Stimulated activated CD8-positive, alpha-beta memory T cell treated with anti-CD3 and anti-CD28 coated beads, Interleukin-7, amount 100 ng/mL, for 4 hours (primary cell): ENCODE measurements around the gene SMIM38.

Experiments
- DNase-seq, 2 donors: peaks; one replicate each; pipeline ENCODE4 v3.0.0-alpha.2; 2020; ENCODE audit warnings: low read depth in 2 of 2

The SMIM38 gene

DNA sequence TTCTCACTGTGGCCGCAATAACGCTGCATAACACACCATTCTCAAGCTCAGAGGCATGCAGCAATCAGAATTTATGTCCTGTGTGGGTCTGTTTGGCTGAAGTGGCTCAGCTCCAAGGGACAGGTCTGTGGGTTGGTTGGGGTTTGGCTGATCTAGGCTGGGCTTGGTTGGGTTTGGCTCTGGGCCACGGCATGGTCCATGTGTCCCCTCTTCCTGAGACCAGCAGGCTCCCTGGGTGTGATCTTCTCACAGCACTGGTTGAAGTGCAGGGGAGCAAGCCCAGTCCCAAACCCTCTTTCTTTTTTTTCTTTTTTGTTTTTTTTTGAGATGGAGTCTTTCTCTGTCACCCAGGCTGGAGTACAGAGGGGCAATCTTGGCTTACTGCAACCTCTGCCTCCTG, 25.0 kb downstream of the SMIM38 start:
- DNase-seq, result no peak

DNA sequence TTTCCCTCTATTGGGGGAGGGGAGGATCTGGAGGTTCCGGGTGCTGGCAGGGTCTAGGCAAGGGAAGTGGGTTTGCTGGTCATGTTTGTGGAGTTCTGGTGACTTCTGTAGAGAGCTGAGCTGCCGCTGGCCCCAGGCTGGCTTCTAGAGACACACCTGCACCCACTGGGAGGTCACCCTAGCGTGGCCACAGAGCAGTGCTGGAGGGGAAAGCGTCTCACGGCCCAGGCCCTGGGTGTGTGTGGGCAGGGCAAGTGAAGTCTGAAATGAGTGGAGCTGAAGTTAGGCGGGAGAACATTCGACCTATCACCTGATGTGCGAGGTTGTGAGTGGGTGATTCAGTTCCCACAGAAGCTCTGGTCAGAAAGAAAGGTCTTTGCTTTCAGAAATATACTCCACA, 27.9 kb downstream of the SMIM38 start:
- DNase-seq, result no peak

DNA sequence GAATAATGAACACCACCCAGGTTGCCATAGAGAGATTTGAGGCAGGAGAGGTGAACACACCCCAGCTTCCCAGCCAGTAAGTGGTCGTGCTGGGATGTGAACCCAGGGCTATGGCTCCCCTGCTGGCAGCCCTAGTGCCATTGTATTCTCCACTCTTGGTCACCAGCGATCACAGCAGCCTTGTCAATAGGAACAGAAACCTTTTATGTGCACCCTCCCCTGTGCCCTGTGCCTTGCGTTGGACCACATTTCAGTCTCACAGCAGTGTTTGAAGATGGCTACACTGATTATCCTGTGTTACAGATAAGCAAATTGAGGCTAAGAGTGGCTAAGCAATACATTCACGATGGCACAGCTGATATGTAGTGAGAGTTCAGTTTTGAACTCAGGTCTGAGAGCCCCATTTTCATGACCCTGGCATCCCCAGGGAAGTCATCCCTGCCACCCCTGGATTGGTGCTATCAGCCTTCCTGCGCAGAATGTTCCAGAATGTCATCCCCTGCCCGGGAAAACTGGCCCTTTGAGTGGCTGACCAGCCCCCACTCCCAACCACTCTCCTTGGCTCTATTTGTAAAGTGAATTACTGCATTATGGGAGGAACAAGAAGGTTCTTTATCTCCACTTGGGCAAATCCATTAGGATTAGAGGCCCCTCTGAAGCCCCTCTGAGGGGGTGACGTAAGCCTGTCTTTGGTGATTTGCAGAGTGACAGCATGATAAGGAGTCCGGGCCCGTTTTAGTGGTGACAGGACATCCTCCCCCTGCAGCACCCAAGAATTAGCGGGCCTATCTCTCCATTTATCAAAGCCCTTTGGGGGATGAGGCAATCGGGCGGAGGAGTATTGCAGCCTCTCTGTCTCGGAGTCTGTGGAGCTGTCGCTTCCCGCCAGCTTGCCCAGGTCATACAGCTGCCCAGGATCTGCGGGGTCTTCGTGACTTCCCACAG, 30.9 kb downstream of the SMIM38 start:
- DNase-seq, result no peak

DNA sequence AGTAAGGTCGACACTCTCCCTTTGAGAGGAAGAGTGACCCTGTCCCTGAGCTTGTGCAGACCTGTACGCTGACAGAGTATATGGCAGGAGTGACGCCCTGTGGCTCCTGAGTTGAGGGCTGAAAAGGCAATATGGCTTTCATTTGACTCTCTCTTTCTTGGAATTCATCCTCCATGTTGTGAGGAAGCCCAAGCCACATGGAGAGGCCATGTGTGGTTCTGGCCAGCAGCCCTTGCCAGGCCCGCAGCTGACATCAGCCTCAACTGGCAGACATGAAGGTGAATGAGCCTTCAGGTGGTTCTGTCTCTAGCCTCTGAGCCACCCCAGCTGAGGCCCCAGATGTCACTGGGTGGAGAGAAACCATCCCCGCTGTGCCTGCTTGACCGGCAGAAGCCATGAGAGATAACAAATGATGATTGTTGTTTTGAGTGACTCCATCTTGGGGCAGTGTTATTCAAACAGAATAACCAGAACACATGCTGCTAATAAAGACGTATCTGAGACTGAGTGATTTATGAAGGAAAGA, 31.9 kb downstream of the SMIM38 start:
- DNase-seq, result no peak

DNA sequence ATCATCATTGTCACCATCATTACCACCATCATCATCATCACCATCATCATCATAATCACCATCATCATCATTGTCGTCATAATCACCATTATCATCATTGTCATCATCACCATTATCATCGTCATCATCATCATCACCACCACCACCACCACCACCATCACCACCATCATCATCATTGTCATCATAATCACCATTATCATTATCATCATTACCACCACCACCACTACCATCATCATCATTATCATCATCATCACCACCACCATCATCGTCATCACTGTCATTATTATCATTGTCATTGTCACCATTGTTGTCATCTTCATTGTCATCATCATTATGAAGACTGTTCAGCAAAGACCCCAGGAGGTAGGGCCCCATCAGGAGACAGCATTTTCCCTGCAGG, 33.3 kb downstream of the SMIM38 start:
- no peak for DNase-seq

DNA sequence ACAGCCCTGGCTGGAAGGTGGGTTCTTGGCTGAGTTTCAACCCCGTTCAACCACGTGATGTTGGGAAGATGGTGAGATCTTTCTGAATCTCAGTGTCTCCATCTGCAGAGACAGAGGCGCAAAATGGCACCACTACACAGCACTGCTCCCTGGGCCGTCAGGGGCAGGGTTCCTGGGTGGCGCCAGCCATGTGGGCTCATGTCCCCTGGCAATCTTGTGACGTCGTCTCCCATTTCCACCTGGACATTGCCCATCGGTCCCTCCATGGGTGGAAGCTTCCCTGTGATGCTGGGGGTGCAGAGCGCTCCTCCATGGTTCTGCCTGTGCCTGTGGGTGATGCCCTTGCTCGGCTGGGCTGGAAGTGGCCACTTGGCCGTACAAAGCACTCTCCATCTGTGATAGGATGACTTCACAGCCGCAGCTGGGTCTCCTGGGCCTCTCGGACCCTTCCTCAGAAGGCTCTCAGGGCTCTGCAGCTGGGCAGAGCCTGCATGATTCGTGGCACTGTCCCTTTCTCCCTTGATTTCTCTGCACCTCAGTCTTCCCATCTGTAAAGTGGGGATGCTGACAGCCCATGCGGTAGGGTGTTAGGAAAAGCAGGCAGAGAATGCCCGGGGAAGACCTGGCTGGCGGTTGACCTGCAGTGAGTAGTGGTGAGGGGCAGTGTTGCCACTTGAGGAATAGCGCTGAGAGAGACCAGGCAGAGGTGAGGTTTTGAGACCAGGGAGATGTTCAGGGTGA, 35.2 kb downstream of the SMIM38 start:
- no peak for DNase-seq

DNA sequence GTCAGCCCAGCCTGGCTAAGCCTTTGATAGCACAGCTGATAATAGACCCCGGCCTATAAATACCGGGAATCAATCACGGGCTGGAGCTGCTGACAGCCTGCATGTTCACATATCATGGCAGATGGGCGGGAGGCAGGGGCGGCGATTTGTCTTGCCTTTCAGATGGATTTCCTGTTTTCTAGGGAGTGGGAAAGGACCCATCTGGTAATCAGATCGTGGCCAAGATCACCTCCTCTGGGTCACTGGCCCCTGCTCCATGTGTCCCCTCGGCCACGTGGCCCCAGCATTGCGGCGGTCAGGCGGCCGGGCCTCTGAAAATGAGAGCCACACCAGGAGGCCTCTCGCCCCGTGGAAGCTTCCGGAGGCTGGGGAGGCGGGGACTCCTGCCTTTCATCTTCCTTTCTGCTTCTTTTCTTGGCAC, 36.6 kb downstream of the SMIM38 start:
- DNase-seq, result no peak

DNA sequence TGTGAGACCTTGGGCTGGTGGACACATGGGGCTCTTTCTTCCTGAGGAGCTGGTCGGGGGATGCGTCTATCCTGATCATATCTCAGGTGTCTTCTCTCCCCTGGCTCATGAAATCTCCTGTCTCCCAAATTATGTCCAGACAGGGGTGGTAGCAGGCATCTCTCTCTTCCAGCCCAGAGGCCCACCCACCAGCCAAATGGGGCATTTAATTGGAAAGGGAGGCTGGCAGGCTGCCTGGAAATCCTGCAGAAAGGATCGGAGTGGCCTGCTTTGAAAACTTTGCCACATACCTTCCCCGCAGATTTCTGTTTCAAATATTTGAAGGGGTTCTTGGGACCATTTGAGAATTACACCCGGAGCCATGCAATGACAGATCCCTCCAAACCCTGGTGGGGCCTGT, 37.4 kb downstream of the SMIM38 start:
- DNase-seq, result no peak

DNA sequence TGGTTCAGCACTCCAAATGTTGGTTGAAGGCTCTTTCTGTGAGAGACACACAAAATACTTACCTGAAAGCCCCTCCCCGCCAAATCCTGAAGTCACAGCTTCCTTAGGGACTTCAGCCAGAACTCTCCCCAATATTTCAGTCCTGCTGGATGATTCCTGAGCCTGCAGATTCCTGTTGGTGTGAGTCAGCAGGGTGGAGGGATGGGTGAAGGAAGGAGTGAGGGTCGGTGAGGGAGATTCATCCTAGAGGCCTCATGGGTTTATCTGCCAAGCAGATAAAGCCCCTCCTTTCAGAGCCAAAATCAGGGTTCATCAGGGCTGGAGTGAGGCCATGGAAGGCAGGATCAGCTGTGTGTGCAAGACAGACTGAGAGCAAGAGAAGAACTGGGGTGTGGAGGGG, 37.9 kb downstream of the SMIM38 start:
- no peak for DNase-seq

DNA sequence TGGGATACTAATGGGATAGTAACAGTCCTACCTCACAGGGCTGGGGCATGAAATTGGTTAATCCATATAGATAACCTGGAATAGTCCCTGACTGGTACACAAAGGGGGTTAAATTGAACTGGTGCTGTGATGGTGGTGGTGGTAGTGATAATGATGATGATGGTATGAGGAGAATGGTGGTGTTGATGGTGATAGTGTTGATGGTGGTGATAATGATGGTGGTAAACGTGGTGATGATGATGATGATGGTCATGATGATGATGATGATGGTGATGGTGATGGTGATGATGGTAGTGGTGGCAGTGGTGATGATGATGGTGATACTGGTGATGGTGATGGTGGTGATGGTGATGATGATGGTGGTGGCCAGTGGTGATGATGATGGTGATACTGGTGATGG, 38.7 kb downstream of the SMIM38 start:
- no peak for DNase-seq

DNA sequence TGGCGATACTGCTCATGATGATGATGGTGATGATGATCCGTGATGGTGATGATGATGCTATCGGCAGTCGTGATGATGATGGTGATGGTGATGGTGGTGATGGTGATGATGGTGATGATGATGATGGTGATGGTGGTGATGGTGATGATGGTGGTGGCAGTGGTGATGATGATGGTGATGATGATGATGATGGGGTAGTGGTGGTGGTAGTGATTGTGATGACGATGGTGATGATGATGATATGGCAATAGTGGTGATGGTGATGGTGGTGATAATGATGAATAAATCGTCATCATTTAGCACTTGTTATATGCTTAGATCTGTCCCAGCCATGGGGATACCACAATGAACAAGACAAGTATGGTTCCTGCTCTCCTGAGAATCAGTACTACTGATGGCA, 39.2 kb downstream of the SMIM38 start:
- no peak for DNase-seq

DNA sequence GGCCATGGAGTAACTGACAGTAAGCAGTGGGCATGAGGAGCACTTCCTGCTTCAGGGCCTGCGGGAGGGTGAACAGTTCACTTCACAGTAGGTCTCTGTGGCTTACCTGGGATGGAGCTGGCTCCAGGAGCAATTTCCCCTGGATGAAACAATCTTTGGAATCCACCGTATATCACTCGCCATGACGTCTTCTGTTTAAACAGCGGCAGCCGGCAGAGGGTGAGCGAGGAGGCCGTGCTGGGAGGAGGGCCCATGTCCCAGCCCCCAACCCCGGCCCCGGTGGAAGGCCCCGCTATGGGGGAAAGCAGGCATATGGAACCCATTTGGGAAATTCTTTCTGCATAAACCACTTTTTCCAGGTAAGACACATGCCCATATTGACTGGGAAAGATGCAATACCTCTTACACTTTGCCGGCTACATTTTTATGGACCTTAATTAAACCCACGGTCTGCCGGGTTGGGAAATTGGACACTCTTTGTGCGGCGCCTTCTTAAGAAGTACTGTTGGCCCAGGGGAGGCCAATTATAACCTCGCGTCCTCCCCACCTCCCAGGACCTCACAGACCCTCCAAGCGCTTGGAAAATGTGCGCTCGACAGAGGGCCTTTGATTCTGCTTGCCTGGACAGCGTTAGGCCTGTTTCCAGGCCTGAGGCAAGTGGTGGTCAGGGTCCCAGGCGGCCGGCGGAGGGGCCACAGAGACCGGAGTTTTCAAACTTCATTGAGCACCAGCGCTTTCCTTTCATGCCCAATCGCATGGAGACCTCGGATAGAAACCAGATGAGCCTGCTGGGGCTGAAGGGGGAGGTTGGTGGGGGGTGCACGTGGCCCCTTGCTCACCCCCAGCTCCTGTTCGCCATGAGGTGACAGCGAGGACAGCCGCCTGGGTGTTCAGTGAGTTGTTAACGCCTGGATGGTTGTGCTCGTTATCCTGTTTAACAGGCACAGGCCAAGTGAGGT, 40.4 kb downstream of the SMIM38 start:
- no peak for DNase-seq

DNA sequence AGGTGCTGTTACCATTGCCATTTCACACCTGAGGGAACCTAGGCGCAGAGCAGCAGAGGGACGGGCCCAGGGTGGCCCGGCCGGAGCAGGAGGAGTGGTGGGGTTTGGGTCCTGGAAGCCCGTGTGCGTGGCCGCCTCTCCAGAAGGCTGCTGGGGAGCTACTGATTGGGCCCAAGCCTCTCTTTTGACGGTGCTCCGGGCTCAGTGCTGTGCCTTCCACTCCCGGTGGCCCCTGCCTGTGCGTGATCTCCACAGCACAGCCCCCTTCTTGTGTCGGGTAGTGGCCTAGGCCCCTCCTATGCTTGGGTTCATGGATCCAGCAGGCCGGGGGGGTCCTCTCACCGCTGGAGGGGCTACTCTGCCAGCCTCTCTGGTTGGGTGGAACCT, 41.0 kb downstream of the SMIM38 start:
- DNase-seq, result no peak

DNA sequence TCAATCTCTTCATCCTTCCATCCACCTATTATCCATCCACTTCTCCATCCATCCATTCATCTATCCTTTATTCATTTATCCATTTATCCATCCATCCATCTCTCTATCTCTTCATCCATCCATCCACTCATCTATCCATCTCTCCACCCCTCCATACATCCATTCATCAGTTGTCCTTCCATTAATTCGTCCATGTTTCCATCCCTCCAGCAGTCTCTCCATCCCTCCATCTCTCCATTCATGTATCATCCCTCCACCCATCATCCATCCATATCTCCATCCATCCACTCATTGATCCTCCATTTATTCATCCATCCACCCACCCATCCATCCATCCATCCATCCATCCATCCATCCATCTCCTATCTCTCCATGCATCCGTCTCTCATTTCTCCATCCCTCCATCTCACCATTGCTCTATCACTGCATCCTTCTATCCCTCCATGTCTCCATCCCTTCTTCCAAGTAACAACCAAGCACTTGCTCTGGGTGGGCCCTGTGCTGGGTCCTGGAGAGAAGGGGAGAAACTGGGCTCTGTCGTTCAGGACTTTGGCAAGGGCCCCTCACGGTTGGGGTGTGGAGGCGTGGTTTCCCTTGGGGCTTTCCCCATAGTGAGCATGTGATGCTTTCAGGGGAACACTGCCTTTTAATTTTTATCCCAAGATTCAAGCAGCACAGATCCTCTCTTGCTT, 43.3 kb downstream of the SMIM38 start:
- DNase-seq, result no peak

DNA sequence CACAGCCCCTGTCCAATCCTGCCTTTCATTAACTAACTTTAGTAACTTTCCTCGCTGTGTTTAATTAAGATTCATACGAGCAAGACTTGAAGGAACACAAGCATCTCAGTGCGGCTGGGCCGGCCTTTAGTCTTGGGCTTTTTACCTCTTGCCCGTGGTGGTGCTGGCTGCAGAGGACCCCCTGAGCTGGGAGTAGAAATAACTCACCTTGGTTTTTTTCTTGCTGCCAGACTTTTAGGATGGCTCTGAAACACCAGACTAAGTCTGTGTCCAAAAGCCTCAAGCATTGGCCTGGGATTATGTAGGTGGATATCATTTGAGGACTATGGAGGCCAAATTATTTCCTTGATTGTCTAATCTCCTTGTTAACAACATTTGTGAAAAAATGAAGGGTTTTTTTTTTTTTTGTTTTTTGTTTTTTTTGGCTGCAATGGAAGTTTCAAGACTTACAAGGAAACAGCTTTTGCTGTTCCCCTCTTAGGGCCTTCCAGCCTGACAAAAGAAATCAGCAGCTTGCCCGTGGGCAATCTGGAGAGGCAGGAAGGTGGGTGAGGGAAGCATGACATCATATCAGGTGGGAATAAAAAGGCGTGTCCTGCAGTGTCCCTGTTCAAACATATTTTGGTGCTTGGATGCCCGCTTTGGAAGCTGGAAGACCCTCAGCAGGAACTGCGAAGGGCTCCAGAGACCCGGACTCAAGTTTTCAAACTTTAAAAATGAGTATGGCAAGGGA, 44.0 kb downstream of the SMIM38 start:
- no peak for DNase-seq

DNA sequence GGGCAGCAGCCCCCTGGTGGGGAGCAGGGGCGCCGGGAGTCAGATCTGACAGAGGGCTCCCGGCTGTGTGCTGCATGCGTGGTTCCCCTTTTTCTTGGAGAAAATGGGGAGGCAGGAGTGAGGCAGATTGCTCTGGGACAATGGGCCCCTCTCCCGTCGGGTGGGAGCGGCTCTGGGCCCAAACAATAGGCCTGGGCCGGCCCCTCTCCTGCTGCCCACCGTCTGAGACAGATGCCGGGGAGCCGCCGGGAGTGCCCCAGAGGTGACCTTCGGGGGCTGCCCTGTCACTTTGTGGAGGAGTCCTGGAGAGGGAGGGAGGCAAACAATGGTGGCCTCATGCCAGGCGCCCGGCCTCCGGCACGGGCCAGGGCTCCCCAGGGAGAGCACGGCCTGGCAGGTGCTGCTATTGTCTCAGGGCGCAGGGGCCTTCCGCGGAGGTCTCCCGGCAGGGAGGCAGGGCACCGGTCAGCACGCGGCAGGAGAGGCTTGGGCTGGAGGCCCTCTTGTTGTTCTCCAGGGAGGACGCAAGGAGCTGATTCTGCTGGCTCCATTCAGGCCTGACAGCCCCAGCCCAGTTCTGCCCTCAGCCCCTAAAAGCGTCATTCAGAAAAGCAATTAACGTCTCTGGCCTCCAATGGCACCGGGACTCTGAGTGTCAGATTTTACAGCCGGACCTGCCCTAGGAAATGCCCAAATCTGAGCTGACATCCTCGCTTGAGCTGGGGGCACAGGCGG, 44.8 kb downstream of the SMIM38 start:
- DNase-seq, result no peak

DNA sequence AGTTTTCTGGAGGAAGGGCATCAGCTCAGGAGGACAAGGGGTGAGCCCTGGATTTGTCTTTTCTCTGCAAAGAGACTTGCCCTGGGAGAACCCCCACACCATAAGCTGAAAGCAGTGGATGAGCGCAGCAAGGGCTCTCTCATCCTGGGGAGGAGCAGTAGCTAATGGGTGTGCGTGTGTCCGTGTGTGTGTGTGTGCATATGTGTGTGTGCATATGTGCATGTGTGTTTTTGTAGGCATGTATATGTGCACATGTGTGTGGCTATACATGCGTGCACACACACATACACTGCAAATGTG, 45.3 kb downstream of the SMIM38 start:
- DNase-seq, result no peak

DNA sequence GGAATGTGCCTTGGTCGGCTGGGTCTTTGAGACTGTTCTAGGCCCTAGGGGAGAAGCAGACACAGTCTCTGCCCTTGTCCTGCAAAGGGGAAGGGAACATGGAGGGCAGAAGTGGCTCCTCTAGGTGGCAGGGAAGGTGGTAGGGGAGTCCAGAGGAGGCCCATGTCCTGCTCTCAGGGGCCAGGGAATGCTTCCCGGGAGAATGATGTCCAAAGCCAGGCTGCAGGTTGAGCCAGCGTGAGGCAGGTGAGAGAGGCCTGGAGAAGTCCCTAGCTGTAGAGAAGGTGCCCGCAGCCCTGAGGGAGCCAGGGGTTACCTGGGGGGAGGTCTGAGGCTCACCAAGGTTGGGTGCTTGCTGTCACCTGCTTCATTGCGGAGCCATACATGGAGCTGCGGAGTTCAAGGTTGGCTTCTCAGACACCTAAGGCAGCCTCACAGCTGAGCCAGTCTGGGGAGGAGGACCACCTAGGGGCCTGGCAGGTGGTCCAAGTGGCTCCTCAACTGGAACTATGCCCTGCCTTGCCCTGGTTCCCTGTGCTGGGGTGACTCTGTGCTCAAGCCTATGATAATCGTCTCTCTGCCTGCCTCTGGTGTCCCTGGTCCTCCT, 46.1 kb downstream of the SMIM38 start:
- no peak for DNase-seq

DNA sequence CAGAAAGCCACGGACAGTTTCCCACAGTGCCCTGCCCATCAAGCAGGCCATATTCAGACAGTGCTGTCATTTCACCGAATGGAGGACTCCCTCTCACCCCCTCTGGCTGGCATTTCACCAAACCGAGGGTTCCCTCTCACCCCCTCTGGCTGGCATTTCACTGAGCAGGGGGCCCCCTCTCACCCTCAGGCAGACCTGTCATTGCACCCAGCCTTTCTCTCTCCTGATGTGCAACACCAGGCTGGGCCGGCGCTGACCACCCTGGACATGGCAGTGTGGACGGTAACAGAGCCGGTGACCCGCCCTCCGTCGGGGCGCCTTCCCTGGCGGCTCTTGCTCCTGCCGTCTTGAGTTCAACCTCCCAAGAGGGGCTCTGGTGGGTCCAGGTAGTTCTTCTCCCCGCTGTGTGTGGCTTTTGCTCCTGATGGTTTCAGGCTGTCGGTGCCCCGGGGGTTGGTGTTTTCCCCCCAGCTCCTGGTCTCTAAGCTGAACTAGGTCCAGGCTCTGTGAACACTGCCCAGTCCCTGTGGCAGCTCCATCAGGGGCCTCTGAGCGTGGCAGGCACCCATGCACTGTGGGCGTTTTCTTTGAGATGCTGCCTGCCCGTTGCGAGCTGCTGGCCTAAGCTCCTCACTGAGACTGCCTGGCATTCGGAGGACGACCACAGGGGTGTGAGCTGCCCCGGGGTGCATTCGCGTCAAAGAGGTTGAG, 46.9 kb downstream of the SMIM38 start:
- no peak for DNase-seq
